ENCODE data around the gene RBM20.

- TF ChIP-seq OSR1 (CRISPR knock-in tag; IDR thresholded peaks at IDR 0.05) (no peak), ZFP3 (CRISPR knock-in tag; IDR thresholded peaks at IDR 0.05) (no peak), RARB (CRISPR knock-in tag; IDR thresholded peaks at IDR 0.05) (no peak), ZNF70 (CRISPR knock-in tag; IDR thresholded peaks at IDR 0.05) (no peak), ZFP30 (CRISPR knock-in tag; IDR thresholded peaks at IDR 0.05) (no peak), ZNF8 (CRISPR knock-in tag; IDR thresholded peaks at IDR 0.05) (no peak)
These were observed 192.6 kb downstream of the RBM20 start for GRCh38 chr10:110836706-110837105.

Measured in SK-N-SH treated with all-trans-retinoic acid at 6 μM for 48 hours (cell line).